ENCODE results near the gene EXOSC1. TPM values are rescaled to one million over a fixed set of nuclear protein-coding genes. Genes with fewer than 3 reads are reported as not detected.

The EXOSC1 gene
- total RNA-seq, 1 experiment from 2014 or later: 60.3 TPM

DNA sequence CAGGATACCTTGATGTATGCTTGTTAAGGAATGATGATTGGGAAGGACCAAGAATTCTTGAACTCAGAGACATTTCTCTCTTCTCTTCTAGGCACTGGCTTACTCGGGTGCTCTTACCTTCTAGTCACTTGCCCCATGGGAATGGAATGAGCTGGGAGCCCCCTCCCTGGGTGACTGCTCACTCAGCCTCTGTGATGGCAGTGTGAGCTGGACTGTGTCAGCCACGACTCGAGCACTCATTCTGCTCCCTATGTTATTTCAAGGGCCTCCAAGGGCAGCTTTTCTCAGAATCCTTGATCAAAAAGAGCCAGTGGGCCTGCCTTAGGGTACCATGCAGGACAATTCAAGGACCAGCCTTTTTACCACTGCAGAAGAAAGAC, 10.9 kb upstream of the EXOSC1 start:
- Histone ChIP-seq H3K36me3 (ENCODE audit: control insufficient read depth, insufficient read depth, low read length) (peaks cover 26% of the 10 kb centered on the region), H3K4me1 (ENCODE audit: control insufficient read depth, insufficient read depth, low read length) (no peaks in the 10 kb centered on the region), H3K4me3 (ENCODE audit: low read depth in 2 of 2, low read length in 2 of 2) (no peak overlapping the region), H3K27ac (ENCODE audit: low read length) (no peak overlapping the region), H3K27me3 (ENCODE audit: control insufficient read depth, insufficient read depth, low read length) (no peaks in the 10 kb centered on the region), H3K9me3 (ENCODE audit: control insufficient read depth, insufficient read depth, low read depth, low read length) (no peaks in the 10 kb centered on the region)
- no TSS peak for BruUV-seq (replicated peaks)
- in situ Hi-C loops (cut with HindIII; ENCODE audit: low pct_unique_long_range_greater_than_20kb, low sequenced_read_pairs) (no loop called here), intact Hi-C loops (cut with micrococcal nuclease; ENCODE audit: unreplicated experiment) (no loop called here)
- ChIA-PET POLR2A (interaction anchor here (0.5 kb wide), 1 partner anchor 97 kb away, joined by 8 read pairs; no protein-coding TSS in a partner anchor), CTCF (interaction anchor here (0.7 kb wide), 1 partner anchor 274 kb away, joined by 4 read pairs; no protein-coding TSS in a partner anchor)
- DNase-seq (ENCODE audit: low read depth, low spot score) (no peak), ATAC-seq (no peak)
- no peak for TF ChIP-seq TCF7L2 (IDR thresholded peaks at IDR 0.05; ENCODE audit: low read depth, low read length)
- TF ChIP-seq SIN3A (IDR thresholded peaks at IDR 0.05; ENCODE audit: borderline replicate concordance, insufficient read depth, low read depth, low read length): no peak
- TF ChIP-seq, protein P1, sequence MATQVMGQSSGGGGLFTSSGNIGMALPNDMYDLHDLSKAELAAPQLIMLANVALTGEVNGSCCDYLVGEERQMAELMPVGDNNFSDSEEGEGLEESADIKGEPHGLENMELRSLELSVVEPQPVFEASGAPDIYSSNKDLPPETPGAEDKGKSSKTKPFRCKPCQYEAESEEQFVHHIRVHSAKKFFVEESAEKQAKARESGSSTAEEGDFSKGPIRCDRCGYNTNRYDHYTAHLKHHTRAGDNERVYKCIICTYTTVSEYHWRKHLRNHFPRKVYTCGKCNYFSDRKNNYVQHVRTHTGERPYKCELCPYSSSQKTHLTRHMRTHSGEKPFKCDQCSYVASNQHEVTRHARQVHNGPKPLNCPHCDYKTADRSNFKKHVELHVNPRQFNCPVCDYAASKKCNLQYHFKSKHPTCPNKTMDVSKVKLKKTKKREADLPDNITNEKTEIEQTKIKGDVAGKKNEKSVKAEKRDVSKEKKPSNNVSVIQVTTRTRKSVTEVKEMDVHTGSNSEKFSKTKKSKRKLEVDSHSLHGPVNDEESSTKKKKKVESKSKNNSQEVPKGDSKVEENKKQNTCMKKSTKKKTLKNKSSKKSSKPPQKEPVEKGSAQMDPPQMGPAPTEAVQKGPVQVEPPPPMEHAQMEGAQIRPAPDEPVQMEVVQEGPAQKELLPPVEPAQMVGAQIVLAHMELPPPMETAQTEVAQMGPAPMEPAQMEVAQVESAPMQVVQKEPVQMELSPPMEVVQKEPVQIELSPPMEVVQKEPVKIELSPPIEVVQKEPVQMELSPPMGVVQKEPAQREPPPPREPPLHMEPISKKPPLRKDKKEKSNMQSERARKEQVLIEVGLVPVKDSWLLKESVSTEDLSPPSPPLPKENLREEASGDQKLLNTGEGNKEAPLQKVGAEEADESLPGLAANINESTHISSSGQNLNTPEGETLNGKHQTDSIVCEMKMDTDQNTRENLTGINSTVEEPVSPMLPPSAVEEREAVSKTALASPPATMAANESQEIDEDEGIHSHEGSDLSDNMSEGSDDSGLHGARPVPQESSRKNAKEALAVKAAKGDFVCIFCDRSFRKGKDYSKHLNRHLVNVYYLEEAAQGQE (IDR thresholded peaks at IDR 0.05; ENCODE audit: insufficient read depth in 1 of 2, low read depth in 2 of 2, low read length in 1 of 2): no peak
- no peak for TF ChIP-seq POLR2AphosphoS5 (IDR thresholded peaks at IDR 0.05; ENCODE audit: low read depth, low read length)
- TF ChIP-seq, protein P2, sequence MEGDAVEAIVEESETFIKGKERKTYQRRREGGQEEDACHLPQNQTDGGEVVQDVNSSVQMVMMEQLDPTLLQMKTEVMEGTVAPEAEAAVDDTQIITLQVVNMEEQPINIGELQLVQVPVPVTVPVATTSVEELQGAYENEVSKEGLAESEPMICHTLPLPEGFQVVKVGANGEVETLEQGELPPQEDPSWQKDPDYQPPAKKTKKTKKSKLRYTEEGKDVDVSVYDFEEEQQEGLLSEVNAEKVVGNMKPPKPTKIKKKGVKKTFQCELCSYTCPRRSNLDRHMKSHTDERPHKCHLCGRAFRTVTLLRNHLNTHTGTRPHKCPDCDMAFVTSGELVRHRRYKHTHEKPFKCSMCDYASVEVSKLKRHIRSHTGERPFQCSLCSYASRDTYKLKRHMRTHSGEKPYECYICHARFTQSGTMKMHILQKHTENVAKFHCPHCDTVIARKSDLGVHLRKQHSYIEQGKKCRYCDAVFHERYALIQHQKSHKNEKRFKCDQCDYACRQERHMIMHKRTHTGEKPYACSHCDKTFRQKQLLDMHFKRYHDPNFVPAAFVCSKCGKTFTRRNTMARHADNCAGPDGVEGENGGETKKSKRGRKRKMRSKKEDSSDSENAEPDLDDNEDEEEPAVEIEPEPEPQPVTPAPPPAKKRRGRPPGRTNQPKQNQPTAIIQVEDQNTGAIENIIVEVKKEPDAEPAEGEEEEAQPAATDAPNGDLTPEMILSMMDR (IDR thresholded peaks at IDR 0.05): no peak

DNA sequence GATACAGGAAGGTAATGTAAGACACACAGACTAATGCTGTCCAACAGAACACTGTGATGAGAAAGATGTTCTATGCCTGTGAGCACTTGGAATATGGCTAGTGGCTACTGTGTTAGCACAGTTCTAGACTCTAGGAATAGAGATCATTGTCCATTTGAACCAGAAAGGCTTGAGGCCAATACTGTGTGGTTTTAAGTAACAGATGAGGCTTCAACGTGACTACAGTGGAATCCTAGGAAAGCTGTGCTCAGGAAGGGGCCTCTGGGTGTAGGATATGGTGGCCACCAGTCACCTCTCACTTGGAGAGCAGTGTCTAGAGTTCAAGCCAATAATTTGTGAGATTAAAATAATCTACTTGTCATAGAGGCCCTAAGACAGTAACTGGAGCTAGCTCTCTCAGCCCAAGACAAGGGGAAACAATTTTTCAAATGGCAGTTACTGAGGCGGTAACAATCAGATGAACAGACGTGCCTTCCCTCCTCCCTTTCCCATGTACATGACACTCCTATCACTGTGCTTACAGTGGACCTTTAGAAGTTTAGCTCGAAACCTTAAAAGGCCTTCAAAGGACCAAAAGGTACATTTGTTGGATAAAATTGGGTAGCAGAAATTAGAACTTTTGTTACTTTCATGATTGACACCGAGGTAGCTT, 10.4 kb upstream of the EXOSC1 start:
- no TSS peak for BruUV-seq (replicated peaks)
- TF ChIP-seq TCF7L2 (IDR thresholded peaks at IDR 0.05; ENCODE audit: low read depth, low read length) (no peak), SIN3A (IDR thresholded peaks at IDR 0.05; ENCODE audit: borderline replicate concordance, insufficient read depth, low read depth, low read length) (no peak), POLR2AphosphoS5 (IDR thresholded peaks at IDR 0.05; ENCODE audit: low read depth, low read length) (no peak)
- TF ChIP-seq, protein P1 (IDR thresholded peaks at IDR 0.05; ENCODE audit: insufficient read depth in 1 of 2, low read depth in 2 of 2, low read length in 1 of 2): no peak
- TF ChIP-seq, protein P2 (IDR thresholded peaks at IDR 0.05): no peak
- ChIA-PET POLR2A (interaction anchor here (0.5 kb wide), 1 partner anchor 98 kb away, joined by 8 read pairs; no protein-coding TSS in a partner anchor), CTCF (no interaction called here)
- H3K27me3 ChIP-seq (ENCODE audit: control insufficient read depth, insufficient read depth, low read length): no peaks in the 10 kb centered on the region
- H3K4me1 ChIP-seq (ENCODE audit: control insufficient read depth, insufficient read depth, low read length): no peaks in the 10 kb centered on the region
- no peaks in the 10 kb centered on the region for H3K9me3 ChIP-seq (ENCODE audit: control insufficient read depth, insufficient read depth, low read depth, low read length)
- DNase-seq (ENCODE audit: low read depth, low spot score) (no peak), ATAC-seq (no peak)
- intact Hi-C loops (cut with micrococcal nuclease; ENCODE audit: unreplicated experiment): no loop called here
- H3K36me3 ChIP-seq (ENCODE audit: control insufficient read depth, insufficient read depth, low read length): peaks cover 24% of the 10 kb centered on the region
- H3K4me3 ChIP-seq (ENCODE audit: low read depth in 2 of 2, low read length in 2 of 2): no peak overlapping the region
- no peak overlapping the region for H3K27ac ChIP-seq (ENCODE audit: low read length)
- in situ Hi-C loops (cut with HindIII; ENCODE audit: low pct_unique_long_range_greater_than_20kb, low sequenced_read_pairs): no loop called here
